ENCODE data around the gene HSPA6.
"Not testable (repeated sequence)": the region's sequence is repeated elsewhere in the genome, so short reads cannot be mapped to it uniquely, and the experiment has no call there.

DNA sequence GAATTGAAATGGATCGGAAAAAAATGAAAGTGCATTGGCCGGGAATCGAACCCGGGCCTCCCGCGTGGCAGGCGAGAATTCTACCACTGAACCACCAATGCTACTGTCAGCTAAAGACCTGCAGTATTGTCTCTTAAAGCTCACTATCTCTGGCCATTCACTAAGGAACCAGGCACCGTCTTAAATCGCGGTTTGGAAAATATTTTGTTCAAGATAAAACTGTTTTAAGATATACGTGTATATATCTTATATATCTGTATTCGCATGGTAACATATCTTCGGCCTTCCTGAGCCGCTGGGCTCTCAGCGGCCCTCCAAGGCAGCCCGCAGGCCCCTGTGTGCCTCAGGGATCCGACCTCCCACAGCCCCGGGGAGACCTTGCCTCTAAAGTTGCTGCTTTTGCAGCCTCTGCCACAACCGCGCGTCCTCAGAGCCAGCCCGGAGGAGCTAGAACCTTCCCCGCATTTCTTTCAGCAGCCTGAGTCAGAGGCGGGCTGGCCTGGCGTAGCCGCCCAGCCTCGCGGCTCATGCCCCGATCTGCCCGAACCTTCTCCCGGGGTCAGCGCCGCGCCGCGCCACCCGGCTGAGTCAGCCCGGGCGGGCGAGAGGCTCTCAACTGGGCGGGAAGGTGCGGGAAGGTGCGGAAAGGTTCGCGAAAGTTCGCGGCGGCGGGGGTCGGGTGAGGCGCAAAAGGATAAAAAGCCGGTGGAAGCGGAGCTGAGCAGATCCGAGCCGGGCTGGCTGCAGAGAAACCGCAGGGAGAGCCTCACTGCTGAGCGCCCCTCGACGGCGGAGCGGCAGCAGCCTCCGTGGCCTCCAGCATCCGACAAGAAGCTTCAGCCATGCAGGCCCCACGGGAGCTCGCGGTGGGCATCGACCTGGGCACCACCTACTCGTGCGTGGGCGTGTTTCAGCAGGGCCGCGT, at the start of gene HSPA6:
- TF ChIP-seq, protein P1, sequence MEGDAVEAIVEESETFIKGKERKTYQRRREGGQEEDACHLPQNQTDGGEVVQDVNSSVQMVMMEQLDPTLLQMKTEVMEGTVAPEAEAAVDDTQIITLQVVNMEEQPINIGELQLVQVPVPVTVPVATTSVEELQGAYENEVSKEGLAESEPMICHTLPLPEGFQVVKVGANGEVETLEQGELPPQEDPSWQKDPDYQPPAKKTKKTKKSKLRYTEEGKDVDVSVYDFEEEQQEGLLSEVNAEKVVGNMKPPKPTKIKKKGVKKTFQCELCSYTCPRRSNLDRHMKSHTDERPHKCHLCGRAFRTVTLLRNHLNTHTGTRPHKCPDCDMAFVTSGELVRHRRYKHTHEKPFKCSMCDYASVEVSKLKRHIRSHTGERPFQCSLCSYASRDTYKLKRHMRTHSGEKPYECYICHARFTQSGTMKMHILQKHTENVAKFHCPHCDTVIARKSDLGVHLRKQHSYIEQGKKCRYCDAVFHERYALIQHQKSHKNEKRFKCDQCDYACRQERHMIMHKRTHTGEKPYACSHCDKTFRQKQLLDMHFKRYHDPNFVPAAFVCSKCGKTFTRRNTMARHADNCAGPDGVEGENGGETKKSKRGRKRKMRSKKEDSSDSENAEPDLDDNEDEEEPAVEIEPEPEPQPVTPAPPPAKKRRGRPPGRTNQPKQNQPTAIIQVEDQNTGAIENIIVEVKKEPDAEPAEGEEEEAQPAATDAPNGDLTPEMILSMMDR (IDR thresholded peaks at IDR 0.05) = not testable (repeated sequence)
- not testable (repeated sequence) for TF ChIP-seq EZH2 (IDR thresholded peaks at IDR 0.05; ENCODE audit: borderline replicate concordance, insufficient read depth, low read depth, low read length, poor library complexity, severe bottlenecking)
